ENCODE measurements around the gene PPP1R15A.

GRCh38 chr19:48830965-48831364, 41.3 kb upstream of the PPP1R15A start:
- TF ChIP-seq CREB1 (CRISPR knock-in tag; IDR thresholded peaks at IDR 0.05; ENCODE audit: low read depth) (no peak), REST (IDR thresholded peaks at IDR 0.05; ENCODE audit: unreplicated experiment) (no peak)
- TF ChIP-seq, protein P1, sequence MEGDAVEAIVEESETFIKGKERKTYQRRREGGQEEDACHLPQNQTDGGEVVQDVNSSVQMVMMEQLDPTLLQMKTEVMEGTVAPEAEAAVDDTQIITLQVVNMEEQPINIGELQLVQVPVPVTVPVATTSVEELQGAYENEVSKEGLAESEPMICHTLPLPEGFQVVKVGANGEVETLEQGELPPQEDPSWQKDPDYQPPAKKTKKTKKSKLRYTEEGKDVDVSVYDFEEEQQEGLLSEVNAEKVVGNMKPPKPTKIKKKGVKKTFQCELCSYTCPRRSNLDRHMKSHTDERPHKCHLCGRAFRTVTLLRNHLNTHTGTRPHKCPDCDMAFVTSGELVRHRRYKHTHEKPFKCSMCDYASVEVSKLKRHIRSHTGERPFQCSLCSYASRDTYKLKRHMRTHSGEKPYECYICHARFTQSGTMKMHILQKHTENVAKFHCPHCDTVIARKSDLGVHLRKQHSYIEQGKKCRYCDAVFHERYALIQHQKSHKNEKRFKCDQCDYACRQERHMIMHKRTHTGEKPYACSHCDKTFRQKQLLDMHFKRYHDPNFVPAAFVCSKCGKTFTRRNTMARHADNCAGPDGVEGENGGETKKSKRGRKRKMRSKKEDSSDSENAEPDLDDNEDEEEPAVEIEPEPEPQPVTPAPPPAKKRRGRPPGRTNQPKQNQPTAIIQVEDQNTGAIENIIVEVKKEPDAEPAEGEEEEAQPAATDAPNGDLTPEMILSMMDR (conservative IDR thresholded peaks at IDR 0.05; ENCODE audit: low read depth in 2 of 2) = no peak
